B cell (primary cell): Measurements from ENCODE around the gene CACNG1. TPM values are rescaled to one million over a fixed set of nuclear protein-coding genes. Genes with fewer than 3 reads are reported as not detected.

Experiments used
- ATAC-seq: fragments of 200-7000 bp; cut with Tn5 transposase; one replicate; pipeline ENCODE4 v1.10.0; 2021; ENCODE audit warnings: low read depth, mild to moderate bottlenecking, moderate number of reproducible peaks, moderate library complexity
- CTCF ChIA-PET: fragments of 350-600 bp; sonication (Branson Sonifier 250); formaldehyde crosslinking; loops from one replicate; lab custom pipeline; 2021; ENCODE audit warnings: antibody characterized with exemption, inconsistent platforms; lab: Charles Lee
- POLR2A ChIA-PET: fragments of 350-600 bp; sonication (Branson Sonifier 250); formaldehyde crosslinking; loops from one replicate; lab custom pipeline; 2021; ENCODE audit warnings: antibody characterized with exemption; lab: Charles Lee
- DNase-seq: peaks from one replicate; pipeline ENCODE4 v3.0.0; 2013
- H2AFZ ChIP-seq: 2 replicates; pipeline ENCODE4 v1.6.1; 2012; ENCODE audit warnings: mild to moderate bottlenecking, low read depth, low read length; ENCODE audit not compliant: insufficient read depth, poor library complexity, severe bottlenecking
- H3K27ac ChIP-seq, 2 donors: 1 replicate in 1 of 2; 2 replicates in 1 of 2; pipeline ENCODE4 v1.5.1; 2012 to 2013; ENCODE audit warnings: low read length in 2 of 2, mild to moderate bottlenecking in 2 of 2, moderate library complexity in 1 of 2
- H3K27me3 ChIP-seq, 4 experiments: fragments of 200-600 bp in 1 of 4; sonication (generic) in 1 of 4; replicated peaks in 1 of 4; 1 replicate in 2 of 4; 2 replicates in 2 of 4; pipeline versions ENCODE4 v1.6.1 to v1.7.0; 2013 to 2016; ENCODE audit warnings: low read length in 3 of 4, mild to moderate bottlenecking in 2 of 4, mixed read lengths in 1 of 4, moderate library complexity in 1 of 4; ENCODE audit not compliant: insufficient read depth in 4 of 4, control insufficient read depth in 3 of 4; ENCODE audit errors: control extremely low read depth in 1 of 4
- H3K36me3 ChIP-seq, 2 experiments: replicated peaks in 1 of 2; 1 replicate in 1 of 2; 2 replicates in 1 of 2; pipeline versions ENCODE4 v1.6.1 to v1.7.1; 2013; ENCODE audit warnings: low read length in 1 of 2; ENCODE audit not compliant: insufficient read depth in 2 of 2, control insufficient read depth in 1 of 2; ENCODE audit errors: control extremely low read depth in 1 of 2, extremely low read depth in 1 of 2
- H3K4me1 ChIP-seq, 2 donors: fragments of 200-600 bp in 1 of 2; sonication (generic) in 1 of 2; 1 replicate in 1 of 2; 2 replicates in 1 of 2; pipeline versions ENCODE4 v1.5.1 to v1.6.1; 2013 to 2017; ENCODE audit warnings: low read length in 2 of 2; ENCODE audit not compliant: control insufficient read depth in 2 of 2, insufficient read depth in 2 of 2
- H3K4me2 ChIP-seq: replicated peaks from 2 replicates; pipeline ENCODE3; 2012; ENCODE audit warnings: mild to moderate bottlenecking, low read depth, low read length; ENCODE audit not compliant: poor library complexity, severe bottlenecking
- H3K4me3 ChIP-seq, 5 experiments: fragments of 200-600 bp in 1 of 5; sonication (generic) in 1 of 5; 1 replicate in 3 of 5; 2 replicates in 2 of 5; pipeline versions ENCODE4 v1.5.1 to v1.7.0; 2011 to 2016; ENCODE audit warnings: low read length in 4 of 5, mild to moderate bottlenecking in 4 of 5, low read depth in 2 of 5, control low read depth in 1 of 5, moderate library complexity in 1 of 5; ENCODE audit not compliant: insufficient read depth in 1 of 5; ENCODE audit errors: control extremely low read depth in 1 of 5, extremely low read depth in 1 of 5
- H3K79me2 ChIP-seq: fragments of 200-600 bp; sonication (generic); one replicate; pipeline ENCODE4 v1.6.0; 2016; ENCODE audit warnings: low read length; ENCODE audit not compliant: control insufficient read depth, insufficient read depth
- H3K9ac ChIP-seq: fragments of 200-600 bp; sonication (generic); 2 replicates; pipeline ENCODE4 v1.6.1; 2017; ENCODE audit warnings: mild to moderate bottlenecking, low read length, moderate library complexity
- H3K9me3 ChIP-seq, 3 donors: one replicate each; pipeline versions ENCODE4 v1.6.1 to v1.7.1; 2013; ENCODE audit warnings: low read length in 2 of 3; ENCODE audit not compliant: control insufficient read depth in 2 of 3, insufficient read depth in 1 of 3; ENCODE audit errors: control extremely low read depth in 1 of 3
- H4K20me1 ChIP-seq: 2 replicates; pipeline ENCODE4 v1.6.0; 2012; ENCODE audit warnings: mild to moderate bottlenecking, low read length; ENCODE audit not compliant: insufficient read depth, control insufficient read depth, poor library complexity, severe bottlenecking
- H3K27ac Mint-ChIP-seq: one replicate; pipeline ENCODE4 v1.8.0; 2021; ENCODE audit warnings: mixed read lengths
- H3K27me3 Mint-ChIP-seq: one replicate; pipeline ENCODE4 v1.8.0; 2021; ENCODE audit warnings: mixed read lengths
- H3K4me1 Mint-ChIP-seq: one replicate; pipeline ENCODE4 v1.8.0; 2021; ENCODE audit warnings: mixed read lengths
- H3K4me3 Mint-ChIP-seq: one replicate; pipeline ENCODE4 v1.8.0; 2021; ENCODE audit warnings: mixed read lengths
- H3K9me3 Mint-ChIP-seq: one replicate; pipeline ENCODE4 v1.8.0; 2022; ENCODE audit warnings: mixed read lengths; ENCODE audit not compliant: insufficient read depth
- CTCF ChIP-seq: fragments of 200-600 bp; IDR thresholded peaks from one replicate; pipeline ENCODE4 v1.8.0; 2022; ENCODE audit warnings: antibody characterized with exemption, mild to moderate bottlenecking
- EZH2 ChIP-seq: IDR thresholded peaks from 2 replicates; pipeline ENCODE4 v1.6.1; 2012; ENCODE audit warnings: borderline replicate concordance, low read depth, mild to moderate bottlenecking, moderate library complexity, low read length; ENCODE audit not compliant: insufficient read depth, poor library complexity, severe bottlenecking
- WGBS: methylation state at CpG from one replicate; pipeline ENCODE4 v1.1.5; 2013; ENCODE audit warnings: missing lambda C conversion rate; ENCODE audit not compliant: insufficient coverage; 5-methylcytosine and 5-hydroxymethylcytosine counted together
- intact Hi-C: fragments of 100-400 bp; cut with micrococcal nuclease; formaldehyde crosslinking; loops from one replicate; pipeline ENCODE4 v1.10.0; 2022
- polyA plus RNA-seq: library from polyadenylated mRNA; depleted of rRNA; stranded (reverse); fragments of >200 nt; gene quantifications from 2 replicates; pipeline ENCODE4 v1.2.3, GENCODE V29; 2012
- total RNA-seq, 2 donors: library from RNA; stranded (reverse); fragments of 120-200 nt in 1 of 2; gene quantifications; 1 replicate in 1 of 2; 2 replicates in 1 of 2; pipeline versions ENCODE4 v1.2.3 to v1.2.4, GENCODE V29; 2013 to 2022

Gene CACNG1
- total and polyA plus RNA-seq, 2 donors (not counting 1 experiment from before 2014, with no cell fraction given): not detected

DNA sequence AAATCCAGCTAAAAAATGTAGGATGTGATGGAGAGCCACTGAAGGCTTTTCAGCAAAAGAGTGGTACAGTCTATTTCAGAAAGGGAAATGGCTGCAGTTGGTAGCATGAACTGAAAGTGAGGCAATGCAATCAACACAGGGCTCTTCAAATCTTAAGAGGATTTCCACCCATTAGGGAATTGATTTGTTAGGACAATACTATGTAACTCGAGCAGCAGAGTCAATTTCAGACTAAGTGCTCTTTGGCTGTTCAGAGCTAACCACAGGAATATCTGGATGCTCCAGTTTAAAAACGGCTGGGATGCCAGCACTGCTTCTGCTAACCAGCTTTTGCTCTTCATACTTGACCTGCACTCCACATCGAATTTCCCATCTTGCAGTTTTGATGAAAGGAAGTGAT lies 24.6 kb downstream of the CACNG1 start:
- Histone ChIP-seq H3K79me2 (no peaks in the 10 kb centered on the region), H3K4me1 (no peaks in the 10 kb centered on the region), H3K36me3 (peaks cover 2 to 3% of the 10 kb centered on the region in 2 experiments), H3K9ac (no peak overlapping the region), H2AFZ (no peak overlapping the region), H4K20me1 (no peaks in the 10 kb centered on the region), H3K27me3 (no peaks in the 10 kb centered on the region), H3K9me3 (no peaks in the 10 kb centered on the region), H3K4me3 (no peak overlapping the region), H3K27ac (no peak overlapping the region), H3K4me2 (no peak overlapping the region)
- Mint-ChIP-seq H3K27me3 (no peaks in the 10 kb centered on the region), H3K4me1 (no peaks in the 10 kb centered on the region), H3K27ac (no peak overlapping the region), H3K4me3 (no peak overlapping the region), H3K9me3 (no peaks in the 10 kb centered on the region)
- CTCF ChIA-PET: no interaction called here
- ATAC-seq (no peak), DNase-seq (no peak)
- 95% methylated on average over 2 of the region's 3 CpGs for WGBS
- POLR2A ChIA-PET: no interaction called here
- intact Hi-C loops: no loop called here
- TF ChIP-seq EZH2: no peak
- TF ChIP-seq CTCF: no peak

DNA sequence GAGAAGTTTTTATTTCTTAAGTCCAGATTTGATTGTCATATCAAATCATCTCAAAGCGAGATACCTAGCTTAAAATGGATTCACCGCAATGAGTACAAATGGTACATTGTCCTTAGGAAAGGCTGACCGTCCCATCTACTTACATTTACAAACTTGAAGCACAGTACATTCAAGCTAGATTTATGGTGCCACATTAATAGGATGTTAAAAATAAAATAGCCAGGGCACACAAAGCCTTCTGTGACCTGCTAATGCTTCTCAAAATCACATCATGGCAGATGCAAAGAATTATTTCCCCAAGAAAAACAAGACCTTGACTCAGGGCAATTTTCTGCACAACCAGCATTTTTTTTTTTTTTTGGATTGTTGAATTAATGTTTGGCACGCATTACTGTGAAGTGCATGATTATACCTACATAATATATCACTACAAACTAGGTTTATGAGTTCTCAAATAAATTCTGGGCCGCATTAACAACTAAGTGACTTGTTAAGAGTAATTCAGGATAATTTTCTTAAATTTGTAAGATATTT lies 25.3 kb downstream of the CACNG1 start:
- POLR2A ChIA-PET: no interaction called here
- WGBS: 100% methylated on average over 1 of the region's 5 CpGs

More for the DNA sequence above, 25.3 kb downstream of the CACNG1 start:
- H3K4me3 ChIP-seq: no peak overlapping the region
- DNase-seq (no peak), ATAC-seq (no peak)
- H3K4me1 ChIP-seq: no peaks in the 10 kb centered on the region
- H3K9me3 Mint-ChIP-seq: no peaks in the 10 kb centered on the region
- H3K4me3 Mint-ChIP-seq: no peak overlapping the region
- H3K9me3 ChIP-seq: no peaks in the 10 kb centered on the region
- no peaks in the 10 kb centered on the region for H3K27me3 Mint-ChIP-seq
- no peak for TF ChIP-seq EZH2
- TF ChIP-seq CTCF: no peak
- CTCF ChIA-PET: no interaction called here
- no peak overlapping the region for H3K4me2 ChIP-seq
- no peak overlapping the region for H3K9ac ChIP-seq
- H3K27ac Mint-ChIP-seq: no peak overlapping the region
- no peak overlapping the region for H3K27ac ChIP-seq
- H3K79me2 ChIP-seq: no peaks in the 10 kb centered on the region
- no peaks in the 10 kb centered on the region for H3K27me3 ChIP-seq
- H2AFZ ChIP-seq: no peak overlapping the region
- H3K4me1 Mint-ChIP-seq: no peaks in the 10 kb centered on the region
- intact Hi-C loops: no loop called here
- no peaks in the 10 kb centered on the region for H4K20me1 ChIP-seq
- H3K36me3 ChIP-seq: peaks cover 2 to 3% of the 10 kb centered on the region in 2 experiments
